CD4-positive, CD25-positive, alpha-beta regulatory T cell (primary cell): Measurements from ENCODE around the gene GABBR1. TPM values are rescaled to one million over a fixed set of nuclear protein-coding genes. Genes with fewer than 3 reads are reported as not detected.

Experiments
- ATAC-seq, 2 donors: fragments of 150-1000 bp; cut with Tn5 transposase; one replicate each; pipeline ENCODE4 v1.10.0; 2021; ENCODE audit warnings: low read depth in 2 of 2, moderate number of reproducible peaks in 2 of 2, moderate library complexity in 1 of 2
- DNase-seq, 3 donors: peaks; one replicate each; pipeline versions ENCODE4 v3.0.0 to v3.0.0-alpha.2; 2012 to 2022; ENCODE audit warnings: mixed read lengths in 1 of 3
- H3K27ac ChIP-seq: one replicate; pipeline ENCODE4 v1.7.0; 2013; ENCODE audit warnings: mild to moderate bottlenecking, low read length; ENCODE audit not compliant: insufficient read depth, poor library complexity, severe bottlenecking
- H3K27me3 ChIP-seq: one replicate; pipeline ENCODE4 v1.7.0; 2013; ENCODE audit warnings: low read length; ENCODE audit not compliant: control insufficient read depth, insufficient read depth
- H3K36me3 ChIP-seq: one replicate; pipeline ENCODE4 v1.7.0; 2013; ENCODE audit warnings: mild to moderate bottlenecking, low read length, moderate library complexity; ENCODE audit not compliant: control insufficient read depth, insufficient read depth
- H3K4me1 ChIP-seq: 2 replicates; pipeline ENCODE4 v1.7.0; 2013; ENCODE audit warnings: mild to moderate bottlenecking, low read length; ENCODE audit not compliant: insufficient read depth, control insufficient read depth, poor library complexity, severe bottlenecking
- H3K4me3 ChIP-seq: one replicate; pipeline ENCODE4 v1.7.0; 2013; ENCODE audit warnings: low read depth, mild to moderate bottlenecking, low read length, moderate library complexity
- H3K9me3 ChIP-seq, 2 experiments: 1 replicate in 1 of 2; 2 replicates in 1 of 2; pipeline ENCODE4 v1.7.0; 2013; ENCODE audit warnings: low read length in 2 of 2, mild to moderate bottlenecking in 1 of 2, moderate library complexity in 1 of 2; ENCODE audit not compliant: control insufficient read depth in 2 of 2
- H3K27ac Mint-ChIP-seq, 3 donors: one replicate each; pipeline ENCODE4 v1.8.0; 2020 to 2022; ENCODE audit warnings: mild to moderate bottlenecking in 3 of 3, mixed read lengths in 3 of 3, moderate library complexity in 2 of 3
- H3K27me3 Mint-ChIP-seq: one replicate; pipeline ENCODE4 v1.8.0; 2022; ENCODE audit warnings: mild to moderate bottlenecking, mixed read lengths
- H3K36me3 Mint-ChIP-seq: one replicate; pipeline ENCODE4 v1.8.0; 2020; ENCODE audit warnings: mixed read lengths
- H3K4me1 Mint-ChIP-seq, 4 donors: one replicate each; pipeline ENCODE4 v1.8.0; 2020 to 2022; ENCODE audit warnings: mixed read lengths in 4 of 4, mild to moderate bottlenecking in 1 of 4
- H3K4me3 Mint-ChIP-seq, 4 donors: one replicate each; pipeline ENCODE4 v1.8.0; 2020 to 2022; ENCODE audit warnings: mild to moderate bottlenecking in 4 of 4, mixed read lengths in 4 of 4, moderate library complexity in 3 of 4
- H3K9me3 Mint-ChIP-seq, 7 donors: one replicate each; pipeline ENCODE4 v1.8.0; 2020 to 2022; ENCODE audit warnings: mixed read lengths in 7 of 7, mild to moderate bottlenecking in 3 of 7, moderate library complexity in 2 of 7
- polyA plus RNA-seq, 4 donors: library from polyadenylated mRNA; unstranded; fragments of 300-500 nt; fragmentation: Illumina TruSeq; gene quantifications; one replicate each; pipeline ENCODE4 v1.2.3, GENCODE V29; 2021
- total RNA-seq: library from RNA; stranded (reverse); gene quantifications from one replicate; pipeline ENCODE4 v1.2.3, GENCODE V29; 2022

The GABBR1 gene
- total and polyA plus RNA-seq, 5 donors from 2014 or later = 0.60 to 56.3 (median 1.7) TPM

- DNase-seq (no peak), ATAC-seq (no peak)
- Mint-ChIP-seq H3K27me3 (peaks cover 5% of the 10 kb centered on the region), H3K36me3 (no peaks in the 10 kb centered on the region), H3K4me3 (no peak overlapping the region), H3K9me3 (peaks cover 0 to 2% (median 0%) of the 10 kb centered on the region in 7 donors), H3K27ac (no peak overlapping the region), H3K4me1 (no peaks in the 10 kb centered on the region)
- H3K27me3 ChIP-seq = peaks cover 3% of the 10 kb centered on the region
- H3K4me1 ChIP-seq = no peaks in the 10 kb centered on the region
- H3K9me3 ChIP-seq = no peaks in the 10 kb centered on the region
- H3K27ac ChIP-seq = no peak overlapping the region
- no peak overlapping the region for H3K4me3 ChIP-seq
- no peaks in the 10 kb centered on the region for H3K36me3 ChIP-seq
These were observed 95.1 kb downstream of the GABBR1 start for GRCh38 chr6:29537714-29538403.

GRCh38 chr6:29532320-29532951, 100.5 kb downstream of the GABBR1 start:
- Histone ChIP-seq H3K9me3 (no peaks in the 10 kb centered on the region), H3K4me3 (no peak overlapping the region), H3K36me3 (no peaks in the 10 kb centered on the region), H3K27ac (no peak overlapping the region), H3K4me1 (no peaks in the 10 kb centered on the region), H3K27me3 (no peaks in the 10 kb centered on the region)
- no peak for DNase-seq
- ATAC-seq = no peak
- peaks cover 0 to 2% (median 0%) of the 10 kb centered on the region in 7 donors for H3K9me3 Mint-ChIP-seq
- H3K27me3 Mint-ChIP-seq = peaks cover 1% of the 10 kb centered on the region
- H3K4me3 Mint-ChIP-seq = no peak overlapping the region
- no peaks in the 10 kb centered on the region for H3K4me1 Mint-ChIP-seq
- H3K27ac Mint-ChIP-seq = no peak overlapping the region
- no peaks in the 10 kb centered on the region for H3K36me3 Mint-ChIP-seq

GRCh38 chr6:29531668-29532067, 101.3 kb downstream of the GABBR1 start:
- no peaks in the 10 kb centered on the region for H3K4me1 Mint-ChIP-seq

GRCh38 chr6:29530671-29531310, 102.2 kb downstream of the GABBR1 start:
- H3K27me3 Mint-ChIP-seq = peaks cover 13% of the 10 kb centered on the region
- peaks cover 0 to 5% (median 0%) of the 10 kb centered on the region in 7 donors for H3K9me3 Mint-ChIP-seq
- H3K4me1 Mint-ChIP-seq = no peaks in the 10 kb centered on the region
- Histone ChIP-seq H3K27ac (no peak overlapping the region), H3K36me3 (no peaks in the 10 kb centered on the region), H3K4me3 (no peak overlapping the region), H3K27me3 (peaks cover 3% of the 10 kb centered on the region), H3K9me3 (no peaks in the 10 kb centered on the region), H3K4me1 (no peaks in the 10 kb centered on the region)
- no peak overlapping the region for H3K27ac Mint-ChIP-seq
- ATAC-seq (no peak), DNase-seq (no peak)
- no peak overlapping the region for H3K4me3 Mint-ChIP-seq
- H3K36me3 Mint-ChIP-seq = no peaks in the 10 kb centered on the region

More at GRCh38 chr6:29531668-29532067, 101.3 kb downstream of the GABBR1 start:
- H3K4me3 Mint-ChIP-seq = no peak overlapping the region
- no peaks in the 10 kb centered on the region for H3K27me3 ChIP-seq
- no peak overlapping the region for H3K4me3 ChIP-seq
- ATAC-seq (peak in 1 of 2 donors; percentile 25), DNase-seq (no peak)
- H3K27ac Mint-ChIP-seq = no peak overlapping the region
- H3K36me3 ChIP-seq = no peaks in the 10 kb centered on the region
- no peaks in the 10 kb centered on the region for H3K4me1 ChIP-seq
- peaks cover 0 to 5% (median 0%) of the 10 kb centered on the region in 7 donors for H3K9me3 Mint-ChIP-seq
- no peaks in the 10 kb centered on the region for H3K36me3 Mint-ChIP-seq
- H3K27me3 Mint-ChIP-seq = peaks cover 8% of the 10 kb centered on the region
- no peak overlapping the region for H3K27ac ChIP-seq
- H3K9me3 ChIP-seq = no peaks in the 10 kb centered on the region

GRCh38 chr6:29529956-29530355, 103.0 kb downstream of the GABBR1 start:
- Mint-ChIP-seq H3K27me3 (peaks cover 21% of the 10 kb centered on the region), H3K4me1 (no peaks in the 10 kb centered on the region), H3K4me3 (no peak overlapping the region), H3K9me3 (peaks cover 0 to 5% (median 0%) of the 10 kb centered on the region in 7 donors), H3K36me3 (no peaks in the 10 kb centered on the region), H3K27ac (no peak overlapping the region)
- Histone ChIP-seq H3K4me1 (no peaks in the 10 kb centered on the region), H3K27ac (no peak overlapping the region), H3K36me3 (no peaks in the 10 kb centered on the region), H3K27me3 (peaks cover 3% of the 10 kb centered on the region), H3K4me3 (no peak overlapping the region), H3K9me3 (no peaks in the 10 kb centered on the region)
- no peak for ATAC-seq
- no peak for DNase-seq

- H3K36me3 Mint-ChIP-seq = no peaks in the 10 kb centered on the region
- no peak overlapping the region for H3K27ac Mint-ChIP-seq
- H3K4me1 ChIP-seq = no peaks in the 10 kb centered on the region
- no peak overlapping the region for H3K27ac ChIP-seq
- H3K4me3 Mint-ChIP-seq = no peak overlapping the region
- H3K4me1 Mint-ChIP-seq = no peaks in the 10 kb centered on the region
- H3K36me3 ChIP-seq = no peaks in the 10 kb centered on the region
- no peak overlapping the region for H3K4me3 ChIP-seq
- peaks cover 29% of the 10 kb centered on the region for H3K27me3 Mint-ChIP-seq
- DNase-seq (no peak), ATAC-seq (no peak)
- no peaks in the 10 kb centered on the region for H3K9me3 ChIP-seq
- H3K27me3 ChIP-seq = peaks cover 3% of the 10 kb centered on the region
- H3K9me3 Mint-ChIP-seq = peaks cover 0 to 5% (median 0%) of the 10 kb centered on the region in 7 donors
These were observed 103.9 kb downstream of the GABBR1 start for GRCh38 chr6:29528988-29529560.

GRCh38 chr6:29528300-29528931, 104.6 kb downstream of the GABBR1 start:
- H3K9me3 Mint-ChIP-seq = peaks cover 0 to 5% (median 0%) of the 10 kb centered on the region in 7 donors
- no peak overlapping the region for H3K4me3 Mint-ChIP-seq
- Histone ChIP-seq H3K4me3 (no peak overlapping the region), H3K9me3 (no peaks in the 10 kb centered on the region), H3K27me3 (peaks cover 3% of the 10 kb centered on the region), H3K36me3 (no peaks in the 10 kb centered on the region), H3K4me1 (no peaks in the 10 kb centered on the region), H3K27ac (no peak overlapping the region)
- no peaks in the 10 kb centered on the region for H3K36me3 Mint-ChIP-seq
- no peak overlapping the region for H3K27ac Mint-ChIP-seq
- ATAC-seq = no peak
- no peaks in the 10 kb centered on the region for H3K4me1 Mint-ChIP-seq
- H3K27me3 Mint-ChIP-seq = peaks cover 29% of the 10 kb centered on the region
- no peak for DNase-seq
